OCI-LY3 (cell line): ENCODE results near the gene MARK2.

Experiments used
- H2AFZ ChIP-seq: fragments of 200-600, 300-600 bp; shearing (Covaris generic); 2 replicates; pipeline ENCODE4 v1.6.0; 2014; ENCODE audit warnings: antibody characterized with exemption, low read depth, low read length
- H3K27ac ChIP-seq: fragments of 200-600, 300-600 bp; sonication (generic); 2 replicates; pipeline ENCODE4 v1.5.1; 2014; ENCODE audit warnings: mild to moderate bottlenecking, low read length, moderate library complexity, mixed read lengths
- H3K27me3 ChIP-seq: fragments of 200-600, 300-600 bp; sonication (generic); 2 replicates; pipeline ENCODE4 v1.6.1; 2014; ENCODE audit warnings: low read depth, low read length, mixed read lengths
- H3K36me3 ChIP-seq: fragments of 200-600, 300-600 bp; sonication (generic); replicated peaks from 2 replicates; pipeline ENCODE3; 2014; ENCODE audit warnings: low read depth, low read length, mixed read lengths
- H3K4me1 ChIP-seq: fragments of 300-600, 200-600 bp; sonication (generic); 2 replicates; pipeline ENCODE4 v1.6.1; 2014; ENCODE audit warnings: low read length, mixed read lengths
- H3K4me2 ChIP-seq: fragments of 200-600, 300-600 bp; sonication (generic); 2 replicates; pipeline ENCODE4 v1.6.1; 2014; ENCODE audit warnings: low read length, mixed read lengths
- H3K4me3 ChIP-seq: fragments of 300-600, 200-600 bp; sonication (generic); 2 replicates; pipeline ENCODE4 v1.5.1; 2014; ENCODE audit warnings: antibody characterized with exemption, mild to moderate bottlenecking, low read length, moderate library complexity
- H3K79me2 ChIP-seq: fragments of 300-600, 200-600 bp; shearing (Covaris generic); 2 replicates; pipeline ENCODE4 v1.6.1; 2014; ENCODE audit warnings: mild to moderate bottlenecking, low read length, mixed read lengths
- H3K9ac ChIP-seq: fragments of 300-600, 200-600 bp; shearing (Covaris generic); 2 replicates; pipeline ENCODE4 v1.6.0; 2014; ENCODE audit warnings: mild to moderate bottlenecking, low read length, moderate library complexity
- H3K9me3 ChIP-seq: fragments of 200-600, 300-600 bp; shearing (Covaris generic); 2 replicates; pipeline ENCODE4 v1.6.1; 2014; ENCODE audit warnings: low read length, mixed read lengths; ENCODE audit not compliant: insufficient read depth
- H4K20me1 ChIP-seq: fragments of 200-600, 300-600 bp; sonication (generic); 2 replicates; pipeline ENCODE4 v1.6.1; 2016; ENCODE audit warnings: low read length, mixed read lengths; ENCODE audit not compliant: insufficient read depth
- CTCF ChIP-seq: fragments of 200-600, 300-600 bp; sonication (generic); IDR thresholded peaks from 2 replicates; pipeline ENCODE4 v1.5.1; 2014; ENCODE audit warnings: antibody characterized with exemption, low read length, low read depth
- EZH2phosphoT487 ChIP-seq: fragments of 200-600 bp; shearing (Covaris generic); IDR thresholded peaks from 2 replicates; pipeline ENCODE4 v1.6.1; 2018; ENCODE audit warnings: antibody characterized with exemption, mixed run types, low read depth

MARK2 gene

GRCh38 chr11:63877658-63878241, 38.8 kb downstream of the MARK2 start:
- no peak overlapping the region for H3K4me2 ChIP-seq
- H3K27ac ChIP-seq = no peak overlapping the region
- H3K36me3 ChIP-seq = peaks cover 21% of the 10 kb centered on the region
- peaks cover 85% of the 10 kb centered on the region for H3K79me2 ChIP-seq
- H4K20me1 ChIP-seq = peaks cover 80% of the 10 kb centered on the region
- TF ChIP-seq EZH2phosphoT487 (no peak), CTCF (no peak)
- no peaks in the 10 kb centered on the region for H3K27me3 ChIP-seq
- no peak overlapping the region for H3K9ac ChIP-seq
- no peaks in the 10 kb centered on the region for H3K9me3 ChIP-seq
- no peak overlapping the region for H2AFZ ChIP-seq
- peaks cover 3% of the 10 kb centered on the region; the same call in 1 of the 2 replicates for H3K4me1 ChIP-seq
- H3K4me3 ChIP-seq = no peak overlapping the region

GRCh38 chr11:63879598-63880402, 40.9 kb downstream of the MARK2 start:
- Histone ChIP-seq H3K27ac (no peak overlapping the region), H3K4me3 (no peak overlapping the region), H4K20me1 (peaks cover 79% of the 10 kb centered on the region)

GRCh38 chr11:63880403-63880790, 41.5 kb downstream of the MARK2 start:
- no peaks in the 10 kb centered on the region for H3K9me3 ChIP-seq
- H3K4me1 ChIP-seq = peaks cover 3% of the 10 kb centered on the region; the same call in 1 of the 2 replicates
- peaks cover 86% of the 10 kb centered on the region for H3K79me2 ChIP-seq
- H3K36me3 ChIP-seq = peaks cover 20% of the 10 kb centered on the region
- H3K27ac ChIP-seq = no peak overlapping the region
- no peak overlapping the region for H2AFZ ChIP-seq
- no peak overlapping the region for H3K4me2 ChIP-seq
- TF ChIP-seq CTCF (no peak), EZH2phosphoT487 (no peak)
- peaks cover 79% of the 10 kb centered on the region for H4K20me1 ChIP-seq
- H3K27me3 ChIP-seq = no peaks in the 10 kb centered on the region
- H3K9ac ChIP-seq = no peak overlapping the region
- no peak overlapping the region for H3K4me3 ChIP-seq

More at GRCh38 chr11:63879598-63880402, 40.9 kb downstream of the MARK2 start:
- Histone ChIP-seq H3K36me3 (peaks cover 20% of the 10 kb centered on the region), H3K9ac (no peak overlapping the region), H2AFZ (no peak overlapping the region), H3K4me1 (peaks cover 3% of the 10 kb centered on the region; the same call in 1 of the 2 replicates), H3K27me3 (no peaks in the 10 kb centered on the region), H3K79me2 (peaks cover 84% of the 10 kb centered on the region), H3K9me3 (no peaks in the 10 kb centered on the region), H3K4me2 (no peak overlapping the region)
- TF ChIP-seq CTCF = no peak
- TF ChIP-seq EZH2phosphoT487 = no peak

- peaks cover 15% of the 10 kb centered on the region for H3K36me3 ChIP-seq
- no peak overlapping the region for H3K9ac ChIP-seq
- H3K27ac ChIP-seq = no peak overlapping the region
- peaks cover 84% of the 10 kb centered on the region for H3K79me2 ChIP-seq
- peaks cover 10% of the 10 kb centered on the region for H3K4me1 ChIP-seq
- peaks cover 71% of the 10 kb centered on the region for H4K20me1 ChIP-seq
- no peak overlapping the region for H3K4me3 ChIP-seq
- H3K27me3 ChIP-seq = no peaks in the 10 kb centered on the region
- no peak overlapping the region for H2AFZ ChIP-seq
- TF ChIP-seq CTCF (no peak), EZH2phosphoT487 (no peak)
- no peak overlapping the region for H3K4me2 ChIP-seq
- no peaks in the 10 kb centered on the region for H3K9me3 ChIP-seq
Measured at GRCh38 chr11:63882555-63883242, 43.8 kb downstream of the MARK2 start.
